ENCODE measurements around the gene KDSR. TPM values are rescaled to one million over a fixed set of nuclear protein-coding genes. Genes with fewer than 3 reads are reported as not detected.
A peak's percentile ranks its signal among the peaks of the same experiment; 100 is the strongest.

The KDSR gene
- total RNA-seq, 1 experiment from 2014 or later, result 29.8 TPM

DNA sequence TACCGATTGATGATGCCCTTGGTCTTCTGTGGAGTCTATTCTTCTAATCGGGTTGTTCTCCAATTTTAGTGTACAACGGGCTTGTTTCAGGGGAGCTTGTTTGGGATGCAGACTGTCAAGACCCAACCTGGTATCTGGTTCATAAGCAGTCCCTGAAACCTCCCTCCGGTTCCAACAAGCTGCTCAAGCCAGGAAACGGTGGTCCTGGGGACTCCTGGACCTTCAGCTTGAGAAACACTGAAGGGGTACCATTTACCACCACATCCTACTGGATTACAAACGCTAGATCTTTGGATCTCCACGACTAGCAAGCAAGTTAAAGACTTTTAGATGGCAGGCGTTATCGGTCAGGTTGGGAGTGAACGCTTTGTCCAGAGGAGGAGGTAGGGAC is 49.5 kb downstream of the KDSR start:
- intact Hi-C loops (cut with micrococcal nuclease; ENCODE audit: unreplicated experiment) (no loop called here), in situ Hi-C loops (cut with HindIII; ENCODE audit: low pct_unique_long_range_greater_than_20kb, low sequenced_read_pairs) (no loop called here)
- ATAC-seq, result no peak
- ChIA-PET CTCF (no interaction called here), POLR2A (no interaction called here)
- Histone ChIP-seq H3K27ac (ENCODE audit: low read length) (no peak overlapping the region), H3K4me3 (ENCODE audit: low read depth in 2 of 2, low read length in 2 of 2) (peak overlapping the region in 1 of 2 experiments; percentile 50; a peak in 1 of 4 replicates), H3K27me3 (ENCODE audit: control insufficient read depth, insufficient read depth, low read length) (peaks cover 28% of the 10 kb centered on the region), H3K36me3 (ENCODE audit: control insufficient read depth, insufficient read depth, low read length) (peaks cover 2% of the 10 kb centered on the region; the same call in 1 of the 2 replicates), H3K4me1 (ENCODE audit: control insufficient read depth, insufficient read depth, low read length) (peaks cover 3% of the 10 kb centered on the region; the same call in 1 of the 2 replicates), H3K9me3 (ENCODE audit: control insufficient read depth, insufficient read depth, low read depth, low read length) (no peaks in the 10 kb centered on the region)
- no TSS peak for BruUV-seq (replicated peaks)
- TF ChIP-seq, protein P1, sequence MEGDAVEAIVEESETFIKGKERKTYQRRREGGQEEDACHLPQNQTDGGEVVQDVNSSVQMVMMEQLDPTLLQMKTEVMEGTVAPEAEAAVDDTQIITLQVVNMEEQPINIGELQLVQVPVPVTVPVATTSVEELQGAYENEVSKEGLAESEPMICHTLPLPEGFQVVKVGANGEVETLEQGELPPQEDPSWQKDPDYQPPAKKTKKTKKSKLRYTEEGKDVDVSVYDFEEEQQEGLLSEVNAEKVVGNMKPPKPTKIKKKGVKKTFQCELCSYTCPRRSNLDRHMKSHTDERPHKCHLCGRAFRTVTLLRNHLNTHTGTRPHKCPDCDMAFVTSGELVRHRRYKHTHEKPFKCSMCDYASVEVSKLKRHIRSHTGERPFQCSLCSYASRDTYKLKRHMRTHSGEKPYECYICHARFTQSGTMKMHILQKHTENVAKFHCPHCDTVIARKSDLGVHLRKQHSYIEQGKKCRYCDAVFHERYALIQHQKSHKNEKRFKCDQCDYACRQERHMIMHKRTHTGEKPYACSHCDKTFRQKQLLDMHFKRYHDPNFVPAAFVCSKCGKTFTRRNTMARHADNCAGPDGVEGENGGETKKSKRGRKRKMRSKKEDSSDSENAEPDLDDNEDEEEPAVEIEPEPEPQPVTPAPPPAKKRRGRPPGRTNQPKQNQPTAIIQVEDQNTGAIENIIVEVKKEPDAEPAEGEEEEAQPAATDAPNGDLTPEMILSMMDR (IDR thresholded peaks at IDR 0.05), result no peak
- TF ChIP-seq TCF7L2 (IDR thresholded peaks at IDR 0.05; ENCODE audit: low read depth, low read length) (no peak), REST (IDR thresholded peaks at IDR 0.05; ENCODE audit: insufficient read depth in 1 of 2, low read depth in 2 of 2, low read length in 1 of 2) (no peak), SIN3A (IDR thresholded peaks at IDR 0.05; ENCODE audit: borderline replicate concordance, insufficient read depth, low read depth, low read length) (no peak), POLR2AphosphoS5 (IDR thresholded peaks at IDR 0.05; ENCODE audit: low read depth, low read length) (no peak)
- no peak for DNase-seq (ENCODE audit: low read depth, low spot score)

- Histone ChIP-seq H3K4me3 (ENCODE audit: low read depth in 2 of 2, low read length in 2 of 2) (no peak overlapping the region), H3K9me3 (ENCODE audit: control insufficient read depth, insufficient read depth, low read depth, low read length) (no peaks in the 10 kb centered on the region), H3K27me3 (ENCODE audit: control insufficient read depth, insufficient read depth, low read length) (peaks cover 28% of the 10 kb centered on the region), H3K4me1 (ENCODE audit: control insufficient read depth, insufficient read depth, low read length) (no peaks in the 10 kb centered on the region; the same call in 1 of the 2 replicates), H3K36me3 (ENCODE audit: control insufficient read depth, insufficient read depth, low read length) (peaks cover 2% of the 10 kb centered on the region; the same call in 1 of the 2 replicates), H3K27ac (ENCODE audit: low read length) (no peak overlapping the region)
- CTCF ChIA-PET, result no interaction called here
- POLR2A ChIA-PET, result no interaction called here
- in situ Hi-C loops (cut with HindIII; ENCODE audit: low pct_unique_long_range_greater_than_20kb, low sequenced_read_pairs), result no loop called here
- BruUV-seq (replicated peaks), result no TSS peak
- DNase-seq (ENCODE audit: low read depth, low spot score) (no peak), ATAC-seq (no peak)
- no peak for TF ChIP-seq SIN3A (IDR thresholded peaks at IDR 0.05; ENCODE audit: borderline replicate concordance, insufficient read depth, low read depth, low read length)
- no peak for TF ChIP-seq REST (IDR thresholded peaks at IDR 0.05; ENCODE audit: insufficient read depth in 1 of 2, low read depth in 2 of 2, low read length in 1 of 2)
- TF ChIP-seq POLR2AphosphoS5 (IDR thresholded peaks at IDR 0.05; ENCODE audit: low read depth, low read length), result no peak
- TF ChIP-seq TCF7L2 (IDR thresholded peaks at IDR 0.05; ENCODE audit: low read depth, low read length), result no peak
- TF ChIP-seq, protein P1 (IDR thresholded peaks at IDR 0.05), result no peak
- intact Hi-C loops (cut with micrococcal nuclease; ENCODE audit: unreplicated experiment), result no loop called here
Observed at GRCh38 chr18:63316612-63317555, 50.1 kb downstream of the KDSR start.
